WTC11 (cell line): Measurements from ENCODE around the gene PCNX3. TPM values are rescaled to one million over a fixed set of nuclear protein-coding genes. Genes with fewer than 3 reads are reported as not detected.

Experiments used
- ATAC-seq: fragments of 200-7000 bp; cut with Tn5 transposase; 2 replicates; pipeline ENCODE4 v1.10.0; 2021; ENCODE audit warnings: mild to moderate bottlenecking, moderate library complexity
- CTCF ChIA-PET: fragments of 300-600 bp; sonication (Branson Sonifier 250); formaldehyde crosslinking; loops from one replicate; lab custom pipeline; 2021; ENCODE audit warnings: antibody characterized with exemption; lab: Charles Lee
- POLR2A ChIA-PET: fragments of 350-600 bp; sonication (Branson Sonifier 250); formaldehyde crosslinking; loops from one replicate; lab custom pipeline; 2021; ENCODE audit warnings: antibody characterized with exemption; lab: Charles Lee
- DNase-seq: peaks from one replicate; pipeline ENCODE4 v3.0.0; 2021; ENCODE audit warnings: low spot score
- H3K27ac Mint-ChIP-seq: 2 replicates; pipeline ENCODE4 v1.8.0; 2021; ENCODE audit warnings: mixed read lengths
- H3K27me3 Mint-ChIP-seq: 2 replicates; pipeline ENCODE4 v1.8.0; 2021; ENCODE audit warnings: low read depth, mild to moderate bottlenecking, moderate library complexity, mixed read lengths
- H3K36me3 Mint-ChIP-seq: 2 replicates; pipeline ENCODE4 v1.8.0; 2021; ENCODE audit warnings: mixed read lengths
- H3K4me1 Mint-ChIP-seq: 2 replicates; pipeline ENCODE4 v1.8.0; 2022; ENCODE audit warnings: mixed read lengths
- H3K4me3 Mint-ChIP-seq: 2 replicates; pipeline ENCODE4 v1.8.0; 2021; ENCODE audit warnings: mild to moderate bottlenecking, moderate library complexity, mixed read lengths
- H3K9me3 Mint-ChIP-seq: 2 replicates; pipeline ENCODE4 v1.8.0; 2021; ENCODE audit warnings: mixed read lengths
- CBFB ChIP-seq: sonication (generic); formaldehyde crosslinking; IDR thresholded peaks from 2 replicates; pipeline ENCODE4 v1.8.1; 2022; ENCODE audit warnings: mild to moderate bottlenecking, low read depth, missing genetic modification reagents
- CDX4 ChIP-seq: fragments of 250-450 bp; sonication (Bioruptor Pico); IDR thresholded peaks from 2 replicates; pipeline ENCODE4 v1.9.0; 2021; ENCODE audit warnings: moderate library complexity, mild to moderate bottlenecking, inconsistent platforms, borderline replicate concordance
- ESRRA ChIP-seq: sonication (generic); formaldehyde crosslinking; IDR thresholded peaks from 2 replicates; pipeline ENCODE4 v1.8.1; 2022; ENCODE audit warnings: mild to moderate bottlenecking, missing genetic modification reagents, borderline replicate concordance
- GRHL2 ChIP-seq: fragments of 250-450 bp; sonication (Bioruptor Pico); IDR thresholded peaks from 2 replicates; pipeline ENCODE4 v1.8.0; 2022; ENCODE audit warnings: mild to moderate bottlenecking, moderate library complexity; ENCODE audit not compliant: insufficient replicate concordance, severe bottlenecking
- PRDM15 ChIP-seq: sonication (generic); formaldehyde crosslinking; IDR thresholded peaks from 2 replicates; pipeline ENCODE4 v1.8.0; 2022; ENCODE audit warnings: missing genetic modification reagents
- TEAD1 ChIP-seq: sonication (generic); formaldehyde crosslinking; IDR thresholded peaks from 2 replicates; pipeline ENCODE4 v1.8.0; 2022; ENCODE audit warnings: mild to moderate bottlenecking, missing genetic modification reagents
- TEAD4 ChIP-seq: sonication (generic); formaldehyde crosslinking; IDR thresholded peaks from 2 replicates; pipeline ENCODE4 v1.8.0; 2022; ENCODE audit warnings: mild to moderate bottlenecking, missing genetic modification reagents
- ZNF219 ChIP-seq: sonication (generic); formaldehyde crosslinking; IDR thresholded peaks from 2 replicates; pipeline ENCODE4 v1.8.0; 2023; ENCODE audit warnings: missing genetic modification reagents, mild to moderate bottlenecking, borderline replicate concordance
- ZNF263 ChIP-seq: sonication (generic); formaldehyde crosslinking; IDR thresholded peaks from 2 replicates; pipeline ENCODE4 v1.8.1; 2022; ENCODE audit warnings: low read depth, mild to moderate bottlenecking, moderate library complexity, missing genetic modification reagents
- ZNF416 ChIP-seq: fragments of 250-450 bp; sonication (Bioruptor Pico); IDR thresholded peaks from 2 replicates; pipeline ENCODE4 v1.9.0; 2021; ENCODE audit warnings: mild to moderate bottlenecking, inconsistent platforms
- ZNF532 ChIP-seq: fragments of 250-450 bp; sonication (Bioruptor Pico); IDR thresholded peaks from 2 replicates; pipeline ENCODE4 v1.9.0; 2021; ENCODE audit warnings: mild to moderate bottlenecking, borderline replicate concordance
- ZNF671 ChIP-seq: fragments of 250-450 bp; sonication (Bioruptor Pico); IDR thresholded peaks from 2 replicates; pipeline ENCODE4 v1.8.0; 2021; ENCODE audit warnings: mild to moderate bottlenecking
- total RNA-seq: library from RNA; stranded (reverse); gene quantifications from 3 replicates; pipeline ENCODE4 v1.2.3, GENCODE V29; 2021
- TF ChIP-seq, protein P1 (sequence below): fragments of 250-450 bp; sonication (Bioruptor Pico); IDR thresholded peaks from 2 replicates; pipeline ENCODE4 v1.9.0; 2021; ENCODE audit warnings: mild to moderate bottlenecking
- TF ChIP-seq, protein P2 (sequence below): sonication (generic); formaldehyde crosslinking; IDR thresholded peaks from 2 replicates; pipeline ENCODE4 v1.8.0; 2023; ENCODE audit warnings: missing genetic modification reagents, mild to moderate bottlenecking, borderline replicate concordance

Gene PCNX3
- total RNA-seq, 1 experiment from 2014 or later: 51.6 TPM

DNA sequence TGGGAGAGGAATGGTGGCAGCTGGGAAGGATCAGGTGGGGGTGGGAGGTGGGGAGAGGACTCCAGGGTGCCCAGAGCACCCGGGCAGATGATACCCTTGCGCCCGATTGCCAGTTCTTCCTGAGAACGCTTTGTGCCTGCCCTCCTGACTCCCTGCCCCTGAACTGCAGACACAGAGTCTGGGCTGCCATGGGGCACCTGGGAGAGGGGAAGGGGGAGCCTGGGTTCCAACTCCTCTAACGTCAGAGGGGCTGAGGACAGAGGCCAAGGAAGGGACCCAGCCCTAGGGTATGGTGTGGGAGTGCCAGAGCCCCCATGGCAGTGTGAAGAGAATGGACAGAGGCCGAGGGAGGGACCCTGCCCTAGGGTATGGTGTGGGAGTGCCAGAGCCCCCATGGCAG lies 19.1 kb upstream of the PCNX3 start (continued):
- TF ChIP-seq PRDM15 (CRISPR knock-in tag) (no peak), ZNF219 (CRISPR knock-in tag) (no peak), GRHL2 (CRISPR knock-in tag) (no peak), TEAD4 (CRISPR knock-in tag) (no peak), CDX4 (CRISPR knock-in tag) (no peak), CBFB (CRISPR knock-in tag) (no peak)
- TF ChIP-seq, protein P1, sequence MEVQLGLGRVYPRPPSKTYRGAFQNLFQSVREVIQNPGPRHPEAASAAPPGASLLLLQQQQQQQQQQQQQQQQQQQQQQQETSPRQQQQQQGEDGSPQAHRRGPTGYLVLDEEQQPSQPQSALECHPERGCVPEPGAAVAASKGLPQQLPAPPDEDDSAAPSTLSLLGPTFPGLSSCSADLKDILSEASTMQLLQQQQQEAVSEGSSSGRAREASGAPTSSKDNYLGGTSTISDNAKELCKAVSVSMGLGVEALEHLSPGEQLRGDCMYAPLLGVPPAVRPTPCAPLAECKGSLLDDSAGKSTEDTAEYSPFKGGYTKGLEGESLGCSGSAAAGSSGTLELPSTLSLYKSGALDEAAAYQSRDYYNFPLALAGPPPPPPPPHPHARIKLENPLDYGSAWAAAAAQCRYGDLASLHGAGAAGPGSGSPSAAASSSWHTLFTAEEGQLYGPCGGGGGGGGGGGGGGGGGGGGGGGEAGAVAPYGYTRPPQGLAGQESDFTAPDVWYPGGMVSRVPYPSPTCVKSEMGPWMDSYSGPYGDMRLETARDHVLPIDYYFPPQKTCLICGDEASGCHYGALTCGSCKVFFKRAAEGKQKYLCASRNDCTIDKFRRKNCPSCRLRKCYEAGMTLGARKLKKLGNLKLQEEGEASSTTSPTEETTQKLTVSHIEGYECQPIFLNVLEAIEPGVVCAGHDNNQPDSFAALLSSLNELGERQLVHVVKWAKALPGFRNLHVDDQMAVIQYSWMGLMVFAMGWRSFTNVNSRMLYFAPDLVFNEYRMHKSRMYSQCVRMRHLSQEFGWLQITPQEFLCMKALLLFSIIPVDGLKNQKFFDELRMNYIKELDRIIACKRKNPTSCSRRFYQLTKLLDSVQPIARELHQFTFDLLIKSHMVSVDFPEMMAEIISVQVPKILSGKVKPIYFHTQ (CRISPR knock-in tag): no peak

DNA sequence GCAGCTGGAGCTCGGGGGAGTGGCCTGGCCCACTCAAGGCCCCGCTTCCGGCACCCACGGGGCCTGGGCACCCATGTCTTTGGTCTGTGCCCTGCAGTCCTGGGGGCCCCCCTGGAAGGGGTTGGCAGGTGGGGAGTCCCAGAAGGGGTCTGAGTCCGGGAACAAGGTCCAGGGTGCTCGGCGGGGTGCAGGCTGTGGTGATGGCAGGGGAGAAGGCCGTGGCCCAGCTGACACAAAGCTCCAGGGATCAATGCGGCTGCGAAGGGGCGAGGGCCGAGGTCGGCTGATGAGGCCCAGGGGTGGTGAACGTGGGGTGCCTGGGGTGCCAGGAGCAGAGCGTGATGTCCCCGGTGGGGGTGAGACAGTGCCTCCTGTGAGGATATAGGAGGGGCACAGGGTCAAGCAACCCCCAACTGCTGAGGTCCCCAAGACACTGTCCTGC lies 17.3 kb upstream of the PCNX3 start:
- H3K36me3 Mint-ChIP-seq: peaks cover 4% of the 10 kb centered on the region; the same call in 1 of the 2 replicates
- peaks cover 19% of the 10 kb centered on the region for H3K27me3 Mint-ChIP-seq
- H3K4me1 Mint-ChIP-seq: peaks cover 2% of the 10 kb centered on the region; the same call in 1 of the 2 replicates
- ChIA-PET CTCF (interaction anchor here (1.0 to 1.2 kb wide), 2 partner anchors 11 to 57 kb away, joined by 3 read pairs; no protein-coding TSS in a partner anchor), POLR2A (no interaction called here)
- DNase-seq (no peak), ATAC-seq (no peak)
- H3K4me3 Mint-ChIP-seq: no peak overlapping the region
- H3K27ac Mint-ChIP-seq: no peak overlapping the region
- H3K9me3 Mint-ChIP-seq: no peaks in the 10 kb centered on the region
- no peak for TF ChIP-seq ZNF416 (CRISPR knock-in tag)
- TF ChIP-seq, protein P2, sequence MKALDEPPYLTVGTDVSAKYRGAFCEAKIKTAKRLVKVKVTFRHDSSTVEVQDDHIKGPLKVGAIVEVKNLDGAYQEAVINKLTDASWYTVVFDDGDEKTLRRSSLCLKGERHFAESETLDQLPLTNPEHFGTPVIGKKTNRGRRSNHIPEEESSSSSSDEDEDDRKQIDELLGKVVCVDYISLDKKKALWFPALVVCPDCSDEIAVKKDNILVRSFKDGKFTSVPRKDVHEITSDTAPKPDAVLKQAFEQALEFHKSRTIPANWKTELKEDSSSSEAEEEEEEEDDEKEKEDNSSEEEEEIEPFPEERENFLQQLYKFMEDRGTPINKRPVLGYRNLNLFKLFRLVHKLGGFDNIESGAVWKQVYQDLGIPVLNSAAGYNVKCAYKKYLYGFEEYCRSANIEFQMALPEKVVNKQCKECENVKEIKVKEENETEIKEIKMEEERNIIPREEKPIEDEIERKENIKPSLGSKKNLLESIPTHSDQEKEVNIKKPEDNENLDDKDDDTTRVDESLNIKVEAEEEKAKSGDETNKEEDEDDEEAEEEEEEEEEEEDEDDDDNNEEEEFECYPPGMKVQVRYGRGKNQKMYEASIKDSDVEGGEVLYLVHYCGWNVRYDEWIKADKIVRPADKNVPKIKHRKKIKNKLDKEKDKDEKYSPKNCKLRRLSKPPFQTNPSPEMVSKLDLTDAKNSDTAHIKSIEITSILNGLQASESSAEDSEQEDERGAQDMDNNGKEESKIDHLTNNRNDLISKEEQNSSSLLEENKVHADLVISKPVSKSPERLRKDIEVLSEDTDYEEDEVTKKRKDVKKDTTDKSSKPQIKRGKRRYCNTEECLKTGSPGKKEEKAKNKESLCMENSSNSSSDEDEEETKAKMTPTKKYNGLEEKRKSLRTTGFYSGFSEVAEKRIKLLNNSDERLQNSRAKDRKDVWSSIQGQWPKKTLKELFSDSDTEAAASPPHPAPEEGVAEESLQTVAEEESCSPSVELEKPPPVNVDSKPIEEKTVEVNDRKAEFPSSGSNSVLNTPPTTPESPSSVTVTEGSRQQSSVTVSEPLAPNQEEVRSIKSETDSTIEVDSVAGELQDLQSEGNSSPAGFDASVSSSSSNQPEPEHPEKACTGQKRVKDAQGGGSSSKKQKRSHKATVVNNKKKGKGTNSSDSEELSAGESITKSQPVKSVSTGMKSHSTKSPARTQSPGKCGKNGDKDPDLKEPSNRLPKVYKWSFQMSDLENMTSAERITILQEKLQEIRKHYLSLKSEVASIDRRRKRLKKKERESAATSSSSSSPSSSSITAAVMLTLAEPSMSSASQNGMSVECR (CRISPR knock-in tag): no peak
- TF ChIP-seq ZNF263 (CRISPR knock-in tag): no peak
- no peak for TF ChIP-seq ZNF671 (CRISPR knock-in tag)
- no peak for TF ChIP-seq TEAD1 (CRISPR knock-in tag)
- TF ChIP-seq ZNF532 (CRISPR knock-in tag): no peak
- TF ChIP-seq ESRRA (CRISPR knock-in tag): no peak
